DMS79 treated with DMSO at 0.1 percent for 48 hours (cell line): Measurements from ENCODE around the gene FOXN3.

ENCODE experiments used
- DNase-seq: peaks from one replicate; lab custom pipeline; 2025; lab: John Stamatoyannopoulos, UW

FOXN3 gene

GRCh38 chr14:89194376-89194775 is 222.7 kb downstream of the FOXN3 start:
- DNase-seq, result no peak

DNA sequence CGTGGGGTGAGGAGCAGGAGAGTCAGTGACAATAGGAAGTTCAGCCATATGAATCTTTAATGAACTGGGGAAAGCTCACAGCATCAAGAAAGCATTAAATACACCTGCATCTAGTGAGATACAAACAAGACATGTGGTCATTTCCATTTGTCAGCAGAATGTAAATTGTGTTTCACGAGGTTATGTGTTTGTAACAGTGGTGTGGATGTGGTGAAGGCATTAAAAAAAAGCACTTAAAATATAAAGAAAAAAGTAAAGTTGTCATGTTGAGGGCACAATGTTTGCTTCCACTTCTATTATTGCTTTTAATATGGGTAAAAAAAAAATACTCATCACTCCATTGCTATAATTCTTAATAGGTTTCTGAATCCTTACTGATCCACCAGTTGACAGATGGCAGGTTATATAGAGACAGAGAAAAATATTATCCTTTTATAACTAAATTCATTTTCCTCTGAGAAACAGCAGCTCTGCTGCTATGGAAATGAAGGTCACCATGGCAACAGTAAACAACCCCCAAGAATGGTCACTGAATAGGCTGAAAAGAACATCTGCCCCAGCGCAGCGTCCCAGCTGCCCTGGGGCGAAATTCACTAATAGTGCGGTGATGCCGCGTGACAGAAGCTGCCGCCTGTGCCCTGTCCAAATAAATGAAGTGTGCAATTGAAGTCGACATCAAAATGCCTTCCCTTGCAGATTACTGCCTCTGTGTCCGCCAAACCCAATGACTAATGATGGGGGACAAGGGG is 226.1 kb downstream of the FOXN3 start:
- DNase-seq, result peak; percentile 67

- DNase-seq, result no peak
Observed at GRCh38 chr14:89188492-89188891, 228.5 kb downstream of the FOXN3 start.

DNA sequence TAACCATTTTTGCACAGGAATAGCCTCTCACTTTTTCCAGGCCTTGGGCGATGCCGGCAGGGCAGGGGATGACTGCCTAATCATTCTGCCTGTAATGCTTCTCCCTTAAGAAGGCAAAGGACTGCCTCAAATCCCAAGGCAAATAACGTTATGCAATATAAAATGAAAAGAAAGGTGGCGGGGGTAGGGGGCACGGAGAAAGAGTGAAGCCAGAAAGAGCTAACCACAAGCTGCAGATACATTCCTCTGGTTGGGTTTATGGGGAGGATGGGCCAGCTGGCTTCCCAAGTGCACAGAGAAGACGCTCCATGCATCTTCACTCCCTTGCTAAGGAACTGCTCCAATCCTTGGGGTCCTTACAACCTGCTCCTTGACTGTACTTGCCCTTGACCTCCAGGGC is 229.5 kb downstream of the FOXN3 start:
- no peak for DNase-seq

DNA sequence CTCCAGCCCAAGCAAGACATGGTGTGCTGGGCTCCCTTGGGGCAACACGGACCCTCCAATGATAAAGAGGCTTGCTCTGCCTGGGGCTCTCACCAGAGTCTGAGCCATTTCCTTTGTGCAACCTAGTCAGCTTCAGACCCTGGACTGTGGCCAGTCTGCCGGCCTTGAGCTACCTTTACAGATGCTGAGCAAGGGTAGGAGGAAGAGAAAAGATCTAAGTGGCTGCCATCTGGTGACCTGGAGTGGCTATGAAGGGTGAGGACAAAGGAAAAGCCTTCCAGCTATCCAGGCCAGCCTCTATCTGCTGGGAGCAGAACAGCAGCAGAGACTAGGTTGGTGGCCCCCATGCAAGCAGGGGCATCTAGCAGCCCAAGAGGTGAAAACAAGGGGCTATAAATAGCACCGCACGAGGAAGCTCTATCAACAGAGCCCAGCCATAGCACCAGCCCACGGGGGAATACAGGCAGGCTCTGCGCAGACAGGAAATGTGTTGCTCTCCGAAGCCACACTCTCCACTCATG is 230.1 kb downstream of the FOXN3 start:
- no peak for DNase-seq

DNA sequence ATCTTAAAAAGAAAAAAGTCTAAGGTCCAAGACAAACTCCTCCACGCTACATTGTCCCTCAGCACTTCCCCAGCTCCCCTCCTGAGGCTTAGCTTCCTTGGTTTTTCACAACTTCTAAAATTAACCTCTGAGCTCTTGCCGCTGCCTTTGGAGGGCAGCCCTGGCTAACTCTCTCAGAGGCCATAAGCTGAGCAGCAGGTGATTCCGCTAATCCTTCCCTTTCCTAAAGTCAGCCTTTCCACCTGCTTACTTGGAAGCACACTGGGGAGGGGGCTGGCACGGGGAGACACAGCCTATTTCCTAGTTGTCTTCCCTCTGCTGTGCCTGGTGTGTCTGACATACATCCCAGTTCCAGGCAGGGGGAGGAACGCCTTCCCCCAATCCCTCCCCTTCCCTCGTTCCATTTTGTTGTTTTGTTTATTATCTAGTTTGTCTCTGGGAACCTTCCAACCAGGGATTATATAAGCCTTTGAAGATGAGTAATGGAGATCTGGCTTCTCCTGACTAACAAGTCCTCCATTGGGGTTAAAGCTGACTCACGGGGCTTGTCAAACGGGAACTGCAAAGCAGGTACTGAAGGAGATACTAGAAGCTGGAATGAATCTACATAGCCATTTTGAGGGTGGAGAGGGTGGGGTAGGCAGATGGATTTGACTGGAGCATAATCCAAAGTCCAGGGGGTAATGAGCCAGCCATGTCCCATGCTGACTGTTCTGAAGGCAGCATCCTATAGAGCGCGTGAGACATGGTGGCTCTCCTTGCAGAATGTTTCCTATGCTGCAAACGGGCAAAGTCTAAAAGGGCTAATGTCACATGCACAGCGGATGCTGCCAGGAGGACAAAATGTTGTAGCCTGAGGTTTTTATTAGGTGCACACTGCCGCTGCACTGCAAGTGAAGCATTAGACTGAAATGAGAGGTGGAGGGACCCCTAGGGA is 230.8 kb downstream of the FOXN3 start:
- no peak for DNase-seq

GRCh38 chr14:89184952-89185351 is 232.1 kb downstream of the FOXN3 start:
- no peak for DNase-seq

DNA sequence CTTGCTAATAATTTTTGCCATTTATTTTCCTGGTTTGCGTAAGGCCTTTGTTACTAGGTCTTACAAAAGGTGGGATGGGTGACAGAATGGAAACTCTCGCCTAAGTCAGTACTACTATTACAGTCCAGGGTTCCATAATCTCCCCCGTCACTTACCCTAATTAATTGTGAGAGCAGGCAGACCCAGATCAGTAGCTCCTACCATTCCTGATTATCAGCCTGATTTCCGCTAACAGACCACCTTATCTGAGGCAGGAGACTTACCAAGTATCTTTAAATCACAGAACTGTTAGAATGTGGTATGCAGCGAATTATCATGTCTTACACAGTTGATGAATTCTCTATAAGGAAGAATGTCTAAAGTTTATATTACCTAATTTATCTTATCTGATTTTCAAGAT is 234.7 kb downstream of the FOXN3 start:
- DNase-seq, result no peak

DNA sequence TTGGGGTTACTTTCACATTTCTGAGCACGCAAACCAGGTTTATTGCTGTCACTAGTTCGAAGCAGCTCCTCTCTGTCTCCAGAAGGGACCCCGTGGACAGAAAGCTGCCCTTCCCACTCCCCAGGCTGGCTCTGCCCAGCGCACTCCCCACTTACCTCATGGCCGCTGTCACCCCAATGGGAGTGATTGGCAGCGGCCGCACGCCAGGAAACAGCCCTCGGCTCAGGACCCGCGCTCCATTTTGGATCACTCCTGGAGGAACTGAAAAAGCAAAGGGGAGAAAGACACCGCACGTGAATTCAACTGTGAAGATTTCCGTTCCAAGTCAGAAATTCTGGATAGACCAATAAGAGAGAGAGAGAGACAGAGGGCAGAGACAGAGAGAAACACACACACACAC is 236.5 kb downstream of the FOXN3 start:
- no peak for DNase-seq

- no peak for DNase-seq
Observed at GRCh38 chr14:89179891-89180404, 237.1 kb downstream of the FOXN3 start.

GRCh38 chr14:89178800-89179535 is 238.1 kb downstream of the FOXN3 start:
- no peak for DNase-seq

GRCh38 chr14:89178376-89178775 is 238.7 kb downstream of the FOXN3 start:
- DNase-seq, result no peak

DNA sequence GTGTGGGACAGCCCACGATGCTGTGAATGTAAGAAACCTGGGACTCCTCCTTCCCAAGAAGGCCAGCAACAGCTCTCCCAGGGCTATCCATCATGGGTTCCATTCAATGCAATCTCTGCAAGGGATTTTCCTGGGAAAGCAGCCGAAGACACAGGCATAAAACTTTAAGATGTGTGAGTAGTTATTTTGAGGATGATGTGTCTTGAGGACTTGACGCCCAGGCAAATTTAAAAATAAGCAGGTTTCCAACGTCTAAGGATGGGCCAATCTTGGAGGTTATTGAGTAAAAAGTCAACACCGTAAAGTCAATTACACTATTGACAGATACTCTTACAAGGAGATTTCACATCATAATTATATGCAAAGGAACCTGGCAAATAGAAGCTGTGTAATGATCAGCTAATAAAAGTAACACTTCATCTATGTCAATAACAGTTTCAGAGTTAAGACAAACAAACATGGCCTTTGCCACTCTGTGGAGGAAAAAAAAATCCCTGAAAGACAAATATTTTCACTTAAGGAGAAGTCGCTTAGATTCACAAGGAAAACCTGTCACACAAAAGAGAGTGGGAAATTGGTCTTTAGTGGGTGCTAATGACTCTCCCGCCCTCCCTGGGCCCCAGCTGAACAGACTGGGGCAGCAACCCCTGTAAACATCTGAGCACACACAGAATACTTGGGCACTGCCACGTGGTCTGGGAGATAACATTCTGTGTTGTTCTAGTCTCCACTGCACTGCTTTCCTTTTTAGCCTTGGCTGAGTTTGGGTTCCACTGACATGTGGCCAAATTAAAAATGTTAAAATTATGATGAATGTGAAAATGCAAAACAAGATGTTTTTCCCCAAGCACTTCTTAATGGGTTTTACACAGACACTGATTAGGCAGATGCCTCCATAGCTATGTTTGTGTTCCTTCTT is 240.9 kb downstream of the FOXN3 start:
- DNase-seq, result no peak

GRCh38 chr14:89171628-89172027 is 245.4 kb downstream of the FOXN3 start:
- DNase-seq, result no peak

DNA sequence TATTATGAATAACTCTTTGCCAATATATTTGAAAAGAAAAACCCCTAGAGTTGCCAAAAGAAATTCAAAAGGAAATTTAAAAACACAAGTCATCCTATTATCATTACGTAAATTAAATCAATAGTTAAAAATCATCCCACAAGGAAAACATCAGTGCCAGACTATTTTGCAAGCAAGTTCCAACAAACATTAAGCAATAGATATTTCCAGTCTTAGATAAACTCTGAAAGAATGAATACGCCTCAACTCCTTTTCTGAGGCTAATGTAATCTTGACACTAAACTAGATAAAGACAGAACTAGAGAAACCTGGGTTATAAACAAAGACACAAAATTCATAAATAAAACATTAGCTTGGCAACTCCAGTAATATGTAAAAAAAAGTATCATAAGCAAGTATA is 245.9 kb downstream of the FOXN3 start:
- no peak for DNase-seq

DNA sequence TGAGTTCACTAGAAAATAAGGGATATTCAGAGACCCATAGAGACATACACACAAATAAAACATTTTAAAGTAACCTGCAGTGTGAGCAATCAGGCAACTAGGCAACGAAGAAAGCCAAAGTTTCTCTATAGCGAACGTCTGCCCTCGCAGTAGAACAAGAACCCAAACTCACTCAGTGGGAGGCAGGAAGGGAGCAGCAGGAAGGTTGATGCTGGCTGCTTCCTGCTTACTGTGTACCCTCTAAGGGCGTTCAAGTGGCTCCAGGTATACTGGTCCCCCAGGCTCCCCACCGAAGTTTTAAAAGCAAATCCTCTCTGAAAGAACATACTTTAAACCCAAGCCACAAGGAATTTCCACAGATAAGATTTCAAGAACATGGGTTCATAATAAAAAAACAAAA is 249.3 kb downstream of the FOXN3 start:
- DNase-seq, result no peak

GRCh38 chr14:89166633-89167032 is 250.4 kb downstream of the FOXN3 start:
- no peak for DNase-seq

DNA sequence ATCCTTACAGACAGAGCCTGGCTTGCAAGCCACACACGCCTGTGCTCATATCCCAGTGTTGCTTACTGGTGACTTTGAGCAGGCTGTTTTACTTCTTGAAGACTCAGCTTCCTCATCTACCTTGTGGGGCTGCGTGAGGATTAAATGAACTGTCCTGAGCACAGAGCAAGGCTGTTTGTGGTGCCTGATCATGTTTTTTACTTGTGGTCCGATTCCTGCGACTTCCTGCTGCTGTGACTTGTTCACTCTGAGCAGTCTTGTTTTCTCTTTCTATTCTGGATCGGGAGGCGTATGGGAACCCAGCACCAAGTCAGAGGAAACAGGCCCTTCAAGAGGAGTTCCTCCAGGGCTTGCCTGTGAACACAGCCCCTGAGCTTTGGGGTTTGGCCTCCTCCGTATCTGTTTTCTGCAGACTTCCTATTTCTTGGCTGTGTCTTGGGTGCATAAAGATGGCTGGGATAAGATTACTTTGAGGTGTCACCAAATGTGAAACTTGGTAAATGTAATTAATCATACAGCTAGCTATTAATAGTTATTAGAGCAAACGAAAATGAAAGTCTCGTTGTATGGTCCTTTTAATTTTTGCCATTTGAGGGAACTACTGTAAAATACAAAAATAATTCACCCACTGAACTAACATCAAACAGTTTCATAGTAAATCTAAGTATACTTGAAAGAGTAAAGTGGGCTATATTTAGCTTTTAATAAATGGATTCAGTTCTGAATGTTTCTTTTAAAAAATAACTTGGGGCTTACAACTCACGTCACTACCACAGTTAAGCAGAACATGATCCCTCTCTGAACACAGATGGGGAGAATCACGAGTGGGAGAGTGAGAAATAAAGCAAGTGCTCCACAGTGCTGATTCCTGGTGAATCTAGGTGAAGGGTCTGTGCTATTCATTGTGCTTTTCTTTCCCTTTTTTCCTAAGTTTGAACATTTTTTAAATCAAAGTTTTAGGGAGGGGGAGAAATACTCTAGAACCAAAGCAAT is 251.5 kb downstream of the FOXN3 start:
- no peak for DNase-seq

DNA sequence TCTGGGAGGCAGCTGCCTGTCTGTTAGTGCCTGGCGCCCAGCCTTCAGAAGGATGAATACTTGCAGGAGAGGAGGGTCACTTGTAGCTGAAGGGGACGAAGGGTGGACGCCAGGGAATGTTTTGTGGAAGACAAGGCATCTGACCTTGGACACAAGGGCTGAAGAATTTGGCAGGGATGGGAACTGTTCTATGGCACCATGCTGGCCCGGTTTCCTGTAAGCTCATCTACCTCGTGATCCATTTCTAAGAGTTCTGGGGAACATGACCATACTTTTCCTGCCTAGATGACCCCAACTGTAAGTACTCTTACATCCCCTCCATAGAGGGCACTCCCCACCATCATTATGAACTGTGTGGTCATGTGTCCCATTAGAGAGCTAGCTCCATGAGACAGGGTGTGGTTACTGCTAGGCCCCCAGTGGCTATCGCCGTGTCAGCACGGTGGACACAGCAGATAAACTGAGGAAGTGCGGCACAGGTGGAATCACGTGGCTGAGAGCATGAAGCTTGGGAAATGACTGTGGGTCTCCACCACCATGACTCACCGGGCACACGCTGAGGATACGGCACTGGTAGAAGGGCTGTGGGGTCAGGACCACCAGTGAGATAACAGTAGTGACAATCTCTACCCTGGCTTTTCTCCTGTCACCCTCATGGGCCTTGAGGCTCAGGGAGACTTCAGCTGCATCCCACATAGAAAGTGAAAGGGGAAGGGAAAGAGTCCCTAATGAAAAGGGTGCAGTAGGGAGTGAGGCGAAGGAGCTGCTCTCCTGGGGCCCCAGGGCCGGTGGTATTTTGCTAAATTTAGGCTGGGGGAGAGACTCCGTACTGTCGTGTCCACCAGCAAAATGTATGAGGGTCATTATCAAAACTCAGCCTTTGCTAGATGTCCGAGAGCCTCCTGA is 252.6 kb downstream of the FOXN3 start:
- DNase-seq, result no peak
